Activated CD8-positive, alpha-beta T cell treated with anti-CD3 and anti-CD28 coated beads for 36 hours (primary cell): Measurements from ENCODE around the gene PLPP1. TPM values are rescaled to one million over a fixed set of nuclear protein-coding genes. Genes with fewer than 3 reads are reported as not detected.
"Not testable (repeated sequence)": the region's sequence is repeated elsewhere in the genome, so short reads cannot be mapped to it uniquely, and the experiment has no call there.

Experiments used
- ATAC-seq: fragments of 200-7000 bp; cut with Tn5 transposase; one replicate; pipeline ENCODE4 v1.10.0; 2021; ENCODE audit warnings: mild to moderate bottlenecking, moderate library complexity
- CTCF ChIA-PET: fragments of 350-600 bp; sonication (Branson Sonifier 250); formaldehyde crosslinking; loops from one replicate; lab custom pipeline; 2021; ENCODE audit warnings: antibody characterized with exemption; lab: Charles Lee
- POLR2A ChIA-PET: fragments of 350-600 bp; sonication (Branson Sonifier 250); formaldehyde crosslinking; loops from one replicate; lab custom pipeline; 2021; ENCODE audit warnings: antibody characterized with exemption; lab: Charles Lee
- DNase-seq: peaks from one replicate; pipeline ENCODE4 v3.0.0-alpha.2; 2020
- H3K27ac Mint-ChIP-seq: one replicate; pipeline ENCODE4 v1.8.0; 2021; ENCODE audit warnings: mild to moderate bottlenecking, mixed read lengths
- H3K27me3 Mint-ChIP-seq: one replicate; pipeline ENCODE4 v1.8.0; 2021; ENCODE audit warnings: mixed read lengths
- H3K36me3 Mint-ChIP-seq: one replicate; pipeline ENCODE4 v1.8.0; 2021; ENCODE audit warnings: low read depth, mixed read lengths
- H3K4me1 Mint-ChIP-seq: one replicate; pipeline ENCODE4 v1.8.0; 2021; ENCODE audit warnings: low read depth, mixed read lengths
- H3K4me3 Mint-ChIP-seq: one replicate; pipeline ENCODE4 v1.8.0; 2021; ENCODE audit warnings: mild to moderate bottlenecking, moderate library complexity, mixed read lengths
- H3K9me3 Mint-ChIP-seq: one replicate; pipeline ENCODE4 v1.8.0; 2021; ENCODE audit warnings: mixed read lengths
- intact Hi-C: fragments of 100-400 bp; cut with micrococcal nuclease; formaldehyde crosslinking; loops from one replicate; pipeline ENCODE4 v1.10.0; 2022
- total RNA-seq, 2 experiments: library from RNA; stranded (reverse); gene quantifications; one replicate each; pipeline ENCODE4 v1.2.3, GENCODE V29; 2021
- TF ChIP-seq, protein P1 (sequence below): fragments of 200-600 bp; IDR thresholded peaks from one replicate; pipeline ENCODE4 v1.8.0; 2022; ENCODE audit warnings: antibody characterized with exemption, mild to moderate bottlenecking

PLPP1 gene
- total RNA-seq, 2 experiments from 2014 or later: 15.9 to 17.6 TPM

GRCh38 chr5:55540024-55540423 lies 5.3 kb upstream of the PLPP1 start:
- Mint-ChIP-seq H3K9me3 (no peaks in the 10 kb centered on the region), H3K27ac (no peak overlapping the region), H3K36me3 (no peaks in the 10 kb centered on the region), H3K4me1 (peaks cover 46% of the 10 kb centered on the region), H3K27me3 (no peaks in the 10 kb centered on the region), H3K4me3 (no peak overlapping the region)
- ChIA-PET CTCF (no interaction called here), POLR2A (no interaction called here)
- TF ChIP-seq, protein P1, sequence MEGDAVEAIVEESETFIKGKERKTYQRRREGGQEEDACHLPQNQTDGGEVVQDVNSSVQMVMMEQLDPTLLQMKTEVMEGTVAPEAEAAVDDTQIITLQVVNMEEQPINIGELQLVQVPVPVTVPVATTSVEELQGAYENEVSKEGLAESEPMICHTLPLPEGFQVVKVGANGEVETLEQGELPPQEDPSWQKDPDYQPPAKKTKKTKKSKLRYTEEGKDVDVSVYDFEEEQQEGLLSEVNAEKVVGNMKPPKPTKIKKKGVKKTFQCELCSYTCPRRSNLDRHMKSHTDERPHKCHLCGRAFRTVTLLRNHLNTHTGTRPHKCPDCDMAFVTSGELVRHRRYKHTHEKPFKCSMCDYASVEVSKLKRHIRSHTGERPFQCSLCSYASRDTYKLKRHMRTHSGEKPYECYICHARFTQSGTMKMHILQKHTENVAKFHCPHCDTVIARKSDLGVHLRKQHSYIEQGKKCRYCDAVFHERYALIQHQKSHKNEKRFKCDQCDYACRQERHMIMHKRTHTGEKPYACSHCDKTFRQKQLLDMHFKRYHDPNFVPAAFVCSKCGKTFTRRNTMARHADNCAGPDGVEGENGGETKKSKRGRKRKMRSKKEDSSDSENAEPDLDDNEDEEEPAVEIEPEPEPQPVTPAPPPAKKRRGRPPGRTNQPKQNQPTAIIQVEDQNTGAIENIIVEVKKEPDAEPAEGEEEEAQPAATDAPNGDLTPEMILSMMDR: no peak
- DNase-seq: no peak
- intact Hi-C loops: loop anchor here (5.0 kb wide), 1 partner anchor 52 kb away; no protein-coding TSS in a partner anchor
- ATAC-seq: no peak

GRCh38 chr5:55538661-55539060 lies 3.9 kb upstream of the PLPP1 start:
- Mint-ChIP-seq H3K9me3 (no peaks in the 10 kb centered on the region), H3K27me3 (no peaks in the 10 kb centered on the region), H3K36me3 (no peaks in the 10 kb centered on the region), H3K4me1 (peaks cover 45% of the 10 kb centered on the region), H3K27ac (peak overlapping the region; percentile 75), H3K4me3 (peak overlapping the region; percentile 37)
- CTCF ChIA-PET: no interaction called here
- TF ChIP-seq, protein P1: no peak
- POLR2A ChIA-PET: interaction anchor here (1.0 kb wide), 1 partner anchor 57 kb away, joined by 3 read pairs; no protein-coding TSS in a partner anchor
- DNase-seq (no peak), ATAC-seq (no peak)
- intact Hi-C loops: loop anchor here (10.0 kb wide), 1 partner anchor 114 kb away; no protein-coding TSS in a partner anchor

GRCh38 chr5:55537315-55537714 lies 2.6 kb upstream of the PLPP1 start:
- DNase-seq, H3K36me3 Mint-ChIP-seq, H3K27me3 Mint-ChIP-seq, POLR2A ChIA-PET, H3K4me3 Mint-ChIP-seq, ATAC-seq, H3K27ac Mint-ChIP-seq, H3K9me3 Mint-ChIP-seq: not testable (repeated sequence)
- intact Hi-C loops: loop anchor here (10.0 kb wide), 1 partner anchor 113 kb away; no protein-coding TSS in a partner anchor
- H3K4me1 Mint-ChIP-seq: peaks cover 53% of the 10 kb centered on the region
- CTCF ChIA-PET: interaction anchor here (0.6 kb wide), 1 partner anchor 210 kb away, joined by 3 read pairs; no protein-coding TSS in a partner anchor

GRCh38 chr5:55535199-55535905 lies 588 bp upstream of the PLPP1 start:
- ATAC-seq: peak; percentile 3
- TF ChIP-seq, protein P1: no peak
- no peak for DNase-seq
- ChIA-PET POLR2A (interaction anchor here (0.6 to 1.2 kb wide), 4 partner anchors 15 to 177 kb away, joined by 3 to 4 read pairs (median 3); no protein-coding TSS in a partner anchor), CTCF (interaction anchor here (1.3 to 1.5 kb wide), 2 partner anchors 26 to 156 kb away, joined by 3 to 4 read pairs; no protein-coding TSS in a partner anchor)
- Mint-ChIP-seq H3K27ac (peak overlapping the region; percentile 88), H3K9me3 (no peaks in the 10 kb centered on the region), H3K4me1 (peaks cover 46% of the 10 kb centered on the region), H3K4me3 (peak overlapping the region; percentile 76), H3K27me3 (no peaks in the 10 kb centered on the region), H3K36me3 (peaks cover 5% of the 10 kb centered on the region)
- intact Hi-C loops: loop anchor here (10.0 kb wide), 1 partner anchor 111 kb away; no protein-coding TSS in a partner anchor

DNA sequence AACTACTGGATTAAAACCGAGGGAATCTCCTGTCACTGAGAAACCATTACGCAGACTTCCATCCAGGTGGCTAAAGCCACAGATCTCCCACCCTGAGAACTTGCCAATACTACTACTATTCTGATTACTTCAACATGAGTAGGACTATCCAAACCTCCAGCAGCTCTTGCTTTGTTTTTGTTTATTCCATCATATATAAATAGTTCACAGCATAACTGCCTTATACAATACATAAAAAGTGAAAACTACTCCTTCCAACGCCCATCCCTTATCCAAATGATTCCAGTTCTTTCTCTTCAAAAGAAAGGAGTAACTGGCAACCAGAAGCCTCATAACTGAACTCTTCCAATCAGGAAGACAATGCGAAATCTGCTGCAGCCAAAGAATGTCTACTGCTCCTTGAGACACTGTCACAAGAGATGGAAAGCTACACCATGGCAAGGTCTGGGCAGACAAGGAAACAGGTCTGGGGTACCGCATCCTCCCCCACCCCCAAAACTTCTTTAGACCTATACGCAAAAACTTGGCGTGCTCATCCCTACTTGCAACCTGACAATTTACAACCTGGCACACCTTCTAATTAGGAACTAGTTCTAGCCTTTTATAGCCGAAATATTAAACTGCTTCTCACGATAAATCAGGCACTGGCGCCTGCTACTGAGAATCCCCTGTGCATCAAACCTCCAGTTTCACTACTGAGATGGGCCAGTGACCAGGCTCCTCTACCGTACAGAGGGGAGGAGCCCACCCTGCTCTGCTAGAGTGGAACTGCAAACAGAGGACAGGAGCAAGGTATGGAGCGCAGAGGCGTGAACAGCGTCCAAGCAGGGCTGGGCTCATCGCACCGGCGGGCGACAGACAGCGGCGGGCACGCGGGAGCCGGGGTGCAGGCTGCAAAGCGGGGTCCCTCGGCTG lies 986 bp downstream of the PLPP1 start:
- no peaks in the 10 kb centered on the region for H3K27me3 Mint-ChIP-seq
- peaks cover 6% of the 10 kb centered on the region for H3K36me3 Mint-ChIP-seq
- H3K27ac Mint-ChIP-seq: peak overlapping the region; percentile 14
- DNase-seq: peak; percentile 68
- intact Hi-C loops: loop anchor here (10.0 kb wide), 1 partner anchor 109 kb away; no protein-coding TSS in a partner anchor
- H3K4me3 Mint-ChIP-seq: peak overlapping the region; percentile 76
- TF ChIP-seq, protein P1: no peak
- ChIA-PET CTCF (interaction anchor here (1.0 kb wide), 1 partner anchor 158 kb away, joined by 4 read pairs; no protein-coding TSS in a partner anchor), POLR2A (interaction anchor here (0.8 to 1.6 kb wide), 5 partner anchors 14 to 147 kb away, joined by 3 to 4 read pairs (median 3); no protein-coding TSS in a partner anchor)
- H3K4me1 Mint-ChIP-seq: peaks cover 42% of the 10 kb centered on the region
- peak; percentile 52 for ATAC-seq
- H3K9me3 Mint-ChIP-seq: no peaks in the 10 kb centered on the region
